ENCODE results near the gene OXTR. TPM values are rescaled to one million over a fixed set of nuclear protein-coding genes. Genes with fewer than 3 reads are reported as not detected.
A peak's percentile ranks its signal among the peaks of the same experiment; 100 is the strongest.

OXTR gene
- total and polyA plus RNA-seq, 4 donors = 0.54 to 2.3 (median 0.72) TPM; not detected in 1

GRCh38 chr3:8775181-8775580, 5.8 kb upstream of the OXTR start:
- Histone ChIP-seq H3K9me3 (ENCODE audit: control insufficient read depth, low read length) (peaks cover 1% of the 10 kb centered on the region), H3K27ac (ENCODE audit: low read depth in 1 of 2, low read length in 2 of 2) (no peak overlapping the region), H3K27me3 (ENCODE audit: control insufficient read depth in 1 of 2, insufficient read depth in 2 of 2, low read length in 1 of 2) (no peaks in the 10 kb centered on the region), H3K4me1 (ENCODE audit: control insufficient read depth in 1 of 2, insufficient read depth in 2 of 2, low read length in 2 of 2) (no peaks in the 10 kb centered on the region), H3K4me3 (ENCODE audit: low read length in 2 of 2) (no peak overlapping the region), H3K36me3 (ENCODE audit: control insufficient read depth in 1 of 2, insufficient read depth in 2 of 2, low read length in 1 of 2) (no peaks in the 10 kb centered on the region)
- whole genome bisulfite sequencing, 2 donors = 85 to 92% methylated on average over 5 of the region's 5 CpGs
- no peak for DNase-seq
- intact Hi-C loops (cut with DNase I) = no loop called here
- no peak for ATAC-seq (ENCODE audit: low FRiP score)

GRCh38 chr3:8773941-8774542, 4.6 kb upstream of the OXTR start:
- Histone ChIP-seq H3K27ac (ENCODE audit: low read depth in 1 of 2, low read length in 2 of 2) (no peak overlapping the region), H3K4me1 (ENCODE audit: control insufficient read depth in 1 of 2, insufficient read depth in 2 of 2, low read length in 2 of 2) (no peaks in the 10 kb centered on the region), H3K36me3 (ENCODE audit: control insufficient read depth in 1 of 2, insufficient read depth in 2 of 2, low read length in 1 of 2) (no peaks in the 10 kb centered on the region), H3K27me3 (ENCODE audit: control insufficient read depth in 1 of 2, insufficient read depth in 2 of 2, low read length in 1 of 2) (no peaks in the 10 kb centered on the region), H3K9me3 (ENCODE audit: control insufficient read depth, low read length) (peaks cover 1% of the 10 kb centered on the region), H3K4me3 (ENCODE audit: low read length in 2 of 2) (no peak overlapping the region)
- intact Hi-C loops (cut with DNase I) = no loop called here
- ATAC-seq (ENCODE audit: low FRiP score) (no peak), DNase-seq (no peak)
- 38 to 41% methylated on average over 5 of the region's 5 CpGs for WGBS, 2 donors

GRCh38 chr3:8768364-8769087, 887 bp downstream of the OXTR start:
- ATAC-seq (ENCODE audit: low FRiP score) (no peak), DNase-seq (no peak)
- Histone ChIP-seq H3K27ac (ENCODE audit: low read depth in 1 of 2, low read length in 2 of 2) (no peak overlapping the region), H3K9me3 (ENCODE audit: control insufficient read depth, low read length) (no peaks in the 10 kb centered on the region), H3K4me1 (ENCODE audit: control insufficient read depth in 1 of 2, insufficient read depth in 2 of 2, low read length in 2 of 2) (no peaks in the 10 kb centered on the region), H3K27me3 (ENCODE audit: control insufficient read depth in 1 of 2, insufficient read depth in 2 of 2, low read length in 1 of 2) (no peaks in the 10 kb centered on the region), H3K36me3 (ENCODE audit: control insufficient read depth in 1 of 2, insufficient read depth in 2 of 2, low read length in 1 of 2) (no peaks in the 10 kb centered on the region), H3K4me3 (ENCODE audit: low read length in 2 of 2) (peak overlapping the region in 1 of 2 donors; percentile 17)
- 12 to 13% methylated on average over 36 of the region's 36 CpGs for WGBS, 2 donors
- intact Hi-C loops (cut with DNase I) = no loop called here

- no peak for DNase-seq
- no peak for ATAC-seq (ENCODE audit: low FRiP score)
- intact Hi-C loops (cut with DNase I) = no loop called here
Measured at GRCh38 chr3:8767667-8768363, 1.6 kb downstream of the OXTR start.

GRCh38 chr3:8767256-8767666, 2.2 kb downstream of the OXTR start:
- H3K4me1 ChIP-seq (ENCODE audit: control insufficient read depth in 1 of 2, insufficient read depth in 2 of 2, low read length in 2 of 2) = no peaks in the 10 kb centered on the region
- H3K9me3 ChIP-seq (ENCODE audit: control insufficient read depth, low read length) = no peaks in the 10 kb centered on the region
- no peak overlapping the region for H3K4me3 ChIP-seq (ENCODE audit: low read length in 2 of 2)
- DNase-seq (no peak), ATAC-seq (ENCODE audit: low FRiP score) (no peak)
- WGBS, 2 donors = 45 to 56% methylated on average over 31 to 37 of the region's 37 CpGs
- H3K27me3 ChIP-seq (ENCODE audit: control insufficient read depth in 1 of 2, insufficient read depth in 2 of 2, low read length in 1 of 2) = no peaks in the 10 kb centered on the region
- intact Hi-C loops (cut with DNase I) = no loop called here
- no peak overlapping the region for H3K27ac ChIP-seq (ENCODE audit: low read depth in 1 of 2, low read length in 2 of 2)
- H3K36me3 ChIP-seq (ENCODE audit: control insufficient read depth in 1 of 2, insufficient read depth in 2 of 2, low read length in 1 of 2) = no peaks in the 10 kb centered on the region

More at GRCh38 chr3:8767667-8768363, 1.6 kb downstream of the OXTR start:
- Histone ChIP-seq H3K9me3 (ENCODE audit: control insufficient read depth, low read length) (no peaks in the 10 kb centered on the region), H3K27me3 (ENCODE audit: control insufficient read depth in 1 of 2, insufficient read depth in 2 of 2, low read length in 1 of 2) (no peaks in the 10 kb centered on the region), H3K36me3 (ENCODE audit: control insufficient read depth in 1 of 2, insufficient read depth in 2 of 2, low read length in 1 of 2) (no peaks in the 10 kb centered on the region), H3K4me1 (ENCODE audit: control insufficient read depth in 1 of 2, insufficient read depth in 2 of 2, low read length in 2 of 2) (no peaks in the 10 kb centered on the region), H3K27ac (ENCODE audit: low read depth in 1 of 2, low read length in 2 of 2) (no peak overlapping the region), H3K4me3 (ENCODE audit: low read length in 2 of 2) (peak overlapping the region in 1 of 2 donors; percentile 17)
- WGBS, 2 donors = 2 to 6% methylated on average over 72 to 74 of the region's 74 CpGs

GRCh38 chr3:8766148-8766547, 3.3 kb downstream of the OXTR start:
- intact Hi-C loops (cut with DNase I) = no loop called here
- WGBS, 2 donors = 89% methylated on average over 2 of the region's 2 CpGs
- no peak overlapping the region for H3K27ac ChIP-seq (ENCODE audit: low read depth in 1 of 2, low read length in 2 of 2)
- no peaks in the 10 kb centered on the region for H3K4me1 ChIP-seq (ENCODE audit: control insufficient read depth in 1 of 2, insufficient read depth in 2 of 2, low read length in 2 of 2)
- no peaks in the 10 kb centered on the region for H3K36me3 ChIP-seq (ENCODE audit: control insufficient read depth in 1 of 2, insufficient read depth in 2 of 2, low read length in 1 of 2)
- DNase-seq = no peak
- H3K4me3 ChIP-seq (ENCODE audit: low read length in 2 of 2) = no peak overlapping the region
- H3K9me3 ChIP-seq (ENCODE audit: control insufficient read depth, low read length) = no peaks in the 10 kb centered on the region
- no peak for ATAC-seq (ENCODE audit: low FRiP score)
- H3K27me3 ChIP-seq (ENCODE audit: control insufficient read depth in 1 of 2, insufficient read depth in 2 of 2, low read length in 1 of 2) = no peaks in the 10 kb centered on the region

- H3K9me3 ChIP-seq (ENCODE audit: control insufficient read depth, low read length) = no peaks in the 10 kb centered on the region
- no peak overlapping the region for H3K4me3 ChIP-seq (ENCODE audit: low read length in 2 of 2)
- H3K27me3 ChIP-seq (ENCODE audit: control insufficient read depth in 1 of 2, insufficient read depth in 2 of 2, low read length in 1 of 2) = no peaks in the 10 kb centered on the region
- intact Hi-C loops (cut with DNase I) = no loop called here
- no peaks in the 10 kb centered on the region for H3K4me1 ChIP-seq (ENCODE audit: control insufficient read depth in 1 of 2, insufficient read depth in 2 of 2, low read length in 2 of 2)
- no peaks in the 10 kb centered on the region for H3K36me3 ChIP-seq (ENCODE audit: control insufficient read depth in 1 of 2, insufficient read depth in 2 of 2, low read length in 1 of 2)
- 65 to 70% methylated on average over 4 of the region's 4 CpGs for WGBS, 2 donors
- DNase-seq (no peak), ATAC-seq (ENCODE audit: low FRiP score) (no peak)
- H3K27ac ChIP-seq (ENCODE audit: low read depth in 1 of 2, low read length in 2 of 2) = no peak overlapping the region
Measured at GRCh38 chr3:8765528-8765927, 3.9 kb downstream of the OXTR start.

- intact Hi-C loops (cut with DNase I) = no loop called here
- H3K4me3 ChIP-seq (ENCODE audit: low read length in 2 of 2) = no peak overlapping the region
- DNase-seq (no peak), ATAC-seq (ENCODE audit: low FRiP score) (no peak)
- H3K27ac ChIP-seq (ENCODE audit: low read depth in 1 of 2, low read length in 2 of 2) = no peak overlapping the region
- 93 to 95% methylated on average over 6 of the region's 6 CpGs for WGBS, 2 donors
- H3K27me3 ChIP-seq (ENCODE audit: control insufficient read depth in 1 of 2, insufficient read depth in 2 of 2, low read length in 1 of 2) = no peaks in the 10 kb centered on the region
- no peaks in the 10 kb centered on the region for H3K36me3 ChIP-seq (ENCODE audit: control insufficient read depth in 1 of 2, insufficient read depth in 2 of 2, low read length in 1 of 2)
- no peaks in the 10 kb centered on the region for H3K9me3 ChIP-seq (ENCODE audit: control insufficient read depth, low read length)
- no peaks in the 10 kb centered on the region for H3K4me1 ChIP-seq (ENCODE audit: control insufficient read depth in 1 of 2, insufficient read depth in 2 of 2, low read length in 2 of 2)
Measured at GRCh38 chr3:8764528-8764927, 4.9 kb downstream of the OXTR start.
